Upper lobe of left lung (tissue), 6 donors: ENCODE measurements around the gene LPGAT1. TPM values are rescaled to one million over a fixed set of nuclear protein-coding genes. Genes with fewer than 3 reads are reported as not detected.

Experiments
- ATAC-seq, 2 donors: fragments of 200-7000 bp; cut with Tn5 transposase; one replicate each; pipeline ENCODE4 v1.9.1; 2022; ENCODE audit warnings: mild to moderate bottlenecking in 2 of 2, moderate library complexity in 2 of 2; ENCODE audit not compliant: low FRiP score in 2 of 2
- DNase-seq, 2 donors: peaks; one replicate each; pipeline ENCODE4 v3.0.0-alpha.2; 2019 to 2020
- H3K27ac ChIP-seq, 4 donors: fragments of 200-600 bp; sonication (generic); one replicate each; pipeline ENCODE4 v1.5.1; 2016 to 2019
- H3K27me3 ChIP-seq, 4 donors: fragments of 200-600 bp; sonication (generic); one replicate each; pipeline ENCODE4 v1.5.1; 2017 to 2019
- H3K36me3 ChIP-seq, 4 donors: fragments of 200-600 bp; sonication (generic); one replicate each; pipeline ENCODE4 v1.5.1; 2016 to 2019
- H3K4me1 ChIP-seq, 4 donors: fragments of 200-600 bp; sonication (generic); one replicate each; pipeline ENCODE4 v1.5.1; 2018 to 2019
- H3K4me3 ChIP-seq, 4 donors: fragments of 200-600 bp; sonication (generic); one replicate each; pipeline ENCODE4 v1.5.1; 2017 to 2019; ENCODE audit warnings: mild to moderate bottlenecking in 2 of 4, moderate library complexity in 1 of 4
- H3K9me3 ChIP-seq, 4 donors: fragments of 200-600 bp; sonication (generic); one replicate each; pipeline ENCODE4 v1.5.1; 2018 to 2019
- EP300 ChIP-seq, 4 donors: sonication (generic); formaldehyde crosslinking; IDR thresholded peaks; one replicate each; pipeline ENCODE4 v1.5.1; 2017; ENCODE audit warnings: antibody characterized with exemption in 4 of 4, control low read depth in 2 of 4
- POLR2A ChIP-seq, 4 donors: fragments of 450-650 bp; IDR thresholded peaks; one replicate each; pipeline ENCODE4 v1.5.1; 2016 to 2017; ENCODE audit warnings: antibody characterized with exemption in 4 of 4, mild to moderate bottlenecking in 2 of 4
- POLR2AphosphoS5 ChIP-seq, 2 donors: sonication (generic); formaldehyde crosslinking; IDR thresholded peaks; one replicate each; pipeline ENCODE4 v1.5.1; 2017; ENCODE audit warnings: antibody characterized with exemption in 2 of 2
- WGBS, 2 donors: methylation state at CpG; one replicate each; pipeline ENCODE4 v1.1.5; 2017 to 2018; 5-methylcytosine and 5-hydroxymethylcytosine counted together
- total RNA-seq, 6 donors: library from RNA; depleted of rRNA in 4 of 6; stranded (reverse); fragments of >200 nt in 4 of 6; gene quantifications; one replicate each; pipeline versions ENCODE4 v1.1.0 to v1.2.1, GENCODE V29; 2016 to 2021
- TF ChIP-seq, protein P1 (sequence below), 6 experiments: fragments of 450-650 bp in 4 of 6; fragments of 200-600 bp in 2 of 6; sonication (generic) in 2 of 6; IDR thresholded peaks; one replicate each; pipeline ENCODE4 v1.5.1; 2016 to 2019; ENCODE audit warnings: antibody characterized with exemption in 6 of 6
- donor health status: DM: no; HTN: no; CAD: no; lungs with moderate emphysema.
- donor health status: DM: no; HTN: yes; CAD: no; lungs with severe emphysema.

Gene LPGAT1
- total RNA-seq, 6 donors from 2014 or later, result 21.0 to 47.8 (median 33.1) TPM

DNA sequence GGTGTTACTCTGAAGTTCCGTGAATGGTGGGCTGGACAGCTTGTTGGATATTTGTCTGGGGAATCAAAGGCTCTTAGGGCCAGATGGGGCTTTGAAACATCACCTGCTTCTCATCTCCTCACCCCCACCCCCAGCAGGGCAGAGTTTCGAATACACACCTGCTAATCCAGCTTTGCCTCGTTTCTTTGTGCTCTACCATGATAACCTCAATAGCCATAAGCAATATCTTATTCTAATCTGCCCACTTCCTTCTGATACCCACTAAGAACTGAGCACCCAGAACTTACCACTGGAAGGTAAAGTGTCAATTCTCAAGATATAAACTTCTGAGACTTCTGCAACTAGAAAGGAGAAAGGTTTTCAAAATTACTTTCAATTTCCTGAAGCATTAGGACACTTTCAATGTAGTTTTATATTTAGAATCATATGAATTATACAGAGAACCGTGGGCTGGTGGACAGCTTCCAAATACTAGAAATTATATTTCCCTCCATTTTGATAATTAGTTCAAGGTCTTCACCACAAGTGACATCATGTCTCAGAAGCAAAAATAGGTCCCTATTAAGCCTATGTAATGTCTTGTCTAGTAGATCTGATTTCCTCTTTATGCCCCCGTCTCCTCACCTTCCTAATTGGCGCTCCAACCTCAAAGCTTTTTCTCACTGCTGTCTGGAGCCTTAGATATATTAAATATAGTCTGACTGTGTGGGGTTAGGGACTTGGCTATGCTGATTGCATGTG lies 90.7 kb downstream of the LPGAT1 start:
- ATAC-seq, result no peak
- H3K36me3 ChIP-seq, result no peaks in the 10 kb centered on the region
- DNase-seq, result no peak
- H3K27me3 ChIP-seq, result no peaks in the 10 kb centered on the region
- no peaks in the 10 kb centered on the region for H3K9me3 ChIP-seq
- H3K27ac ChIP-seq, result no peak overlapping the region
- no peak overlapping the region for H3K4me3 ChIP-seq
- TF ChIP-seq EP300 (IDR thresholded peaks at IDR 0.05) (no peak), POLR2AphosphoS5 (IDR thresholded peaks at IDR 0.05) (no peak), POLR2A (IDR thresholded peaks at IDR 0.05) (no peak)
- 59% methylated on average over 5 to 6 of the region's 6 CpGs for WGBS, 2 donors
- peaks cover 0 to 3% (median 0%) of the 10 kb centered on the region in 4 donors for H3K4me1 ChIP-seq

DNA sequence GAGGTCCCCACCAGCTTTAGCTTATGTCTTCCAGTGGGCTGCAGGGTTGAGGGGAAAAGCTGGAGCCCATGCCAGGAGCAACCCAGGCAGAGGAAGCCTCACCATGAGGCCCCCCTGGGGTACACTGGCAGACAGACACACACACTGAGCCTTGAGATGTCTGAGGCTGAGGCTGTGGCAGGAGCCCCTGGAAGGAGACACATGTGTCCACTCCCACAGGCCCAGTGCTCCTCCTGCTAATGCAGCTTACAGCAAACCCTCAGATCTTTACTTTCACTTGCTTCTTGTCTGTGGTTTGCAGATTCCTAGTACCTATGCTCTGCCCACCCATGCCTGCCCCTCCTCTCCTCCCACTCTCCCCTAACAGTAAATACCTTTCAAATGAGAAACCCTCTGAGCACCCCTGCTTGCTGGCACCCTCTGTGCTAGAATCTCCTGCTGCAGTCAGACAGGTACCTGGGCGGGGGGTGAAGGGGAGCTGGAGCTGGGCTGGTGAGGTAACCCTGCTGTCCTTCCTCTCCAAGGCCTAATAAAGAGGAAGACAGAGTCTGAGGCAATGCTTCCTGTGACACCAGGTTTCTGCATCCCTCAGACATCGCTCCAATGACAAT lies 91.8 kb downstream of the LPGAT1 start:
- peak overlapping the region in 1 of 4 donors; percentile 49 for H3K27ac ChIP-seq
- ATAC-seq, result no peak
- no peaks in the 10 kb centered on the region for H3K9me3 ChIP-seq
- 53 to 55% methylated on average over 2 of the region's 2 CpGs for WGBS, 2 donors
- no peaks in the 10 kb centered on the region for H3K27me3 ChIP-seq
- H3K4me1 ChIP-seq, result peaks cover 0 to 4% (median 0%) of the 10 kb centered on the region in 4 donors
- no peak overlapping the region for H3K4me3 ChIP-seq
- TF ChIP-seq POLR2A (IDR thresholded peaks at IDR 0.05) (no peak), POLR2AphosphoS5 (IDR thresholded peaks at IDR 0.05) (no peak), EP300 (IDR thresholded peaks at IDR 0.05) (no peak)
- TF ChIP-seq, protein P1, sequence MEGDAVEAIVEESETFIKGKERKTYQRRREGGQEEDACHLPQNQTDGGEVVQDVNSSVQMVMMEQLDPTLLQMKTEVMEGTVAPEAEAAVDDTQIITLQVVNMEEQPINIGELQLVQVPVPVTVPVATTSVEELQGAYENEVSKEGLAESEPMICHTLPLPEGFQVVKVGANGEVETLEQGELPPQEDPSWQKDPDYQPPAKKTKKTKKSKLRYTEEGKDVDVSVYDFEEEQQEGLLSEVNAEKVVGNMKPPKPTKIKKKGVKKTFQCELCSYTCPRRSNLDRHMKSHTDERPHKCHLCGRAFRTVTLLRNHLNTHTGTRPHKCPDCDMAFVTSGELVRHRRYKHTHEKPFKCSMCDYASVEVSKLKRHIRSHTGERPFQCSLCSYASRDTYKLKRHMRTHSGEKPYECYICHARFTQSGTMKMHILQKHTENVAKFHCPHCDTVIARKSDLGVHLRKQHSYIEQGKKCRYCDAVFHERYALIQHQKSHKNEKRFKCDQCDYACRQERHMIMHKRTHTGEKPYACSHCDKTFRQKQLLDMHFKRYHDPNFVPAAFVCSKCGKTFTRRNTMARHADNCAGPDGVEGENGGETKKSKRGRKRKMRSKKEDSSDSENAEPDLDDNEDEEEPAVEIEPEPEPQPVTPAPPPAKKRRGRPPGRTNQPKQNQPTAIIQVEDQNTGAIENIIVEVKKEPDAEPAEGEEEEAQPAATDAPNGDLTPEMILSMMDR (IDR thresholded peaks at IDR 0.05), result no peak
- peak in 1 of 2 donors; percentile 45 for DNase-seq
- no peaks in the 10 kb centered on the region for H3K36me3 ChIP-seq

DNA sequence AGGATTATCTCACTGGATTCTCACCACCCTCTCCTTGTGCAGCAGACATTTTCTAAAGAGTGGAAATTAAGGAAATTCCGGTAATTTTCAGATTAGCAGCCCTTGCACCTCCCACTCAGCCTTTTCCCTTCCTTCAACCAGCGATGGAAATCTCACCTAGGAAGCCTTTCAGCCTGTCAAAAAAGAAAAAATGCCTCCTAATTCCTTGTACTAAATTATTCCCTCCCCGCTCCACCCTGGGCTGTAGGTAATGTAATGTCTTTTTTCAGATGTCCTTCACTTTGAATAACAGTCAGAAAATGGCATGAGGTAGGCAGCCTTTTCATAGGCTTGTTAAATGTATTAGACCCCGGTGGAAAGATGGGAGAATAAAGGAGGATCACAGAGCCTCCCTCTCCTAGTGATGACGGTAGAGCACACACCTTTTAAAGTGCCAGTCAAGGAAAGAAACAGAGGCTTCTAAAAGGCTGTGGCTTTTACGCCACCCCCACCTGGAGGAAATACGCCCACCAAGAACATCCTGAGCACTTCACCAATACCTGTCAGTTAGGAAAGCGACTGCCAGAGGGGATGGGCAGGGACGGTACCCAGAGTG lies 92.4 kb downstream of the LPGAT1 start:
- DNase-seq (no peak), ATAC-seq (no peak)
- 78 to 87% methylated on average over 9 of the region's 9 CpGs for WGBS, 2 donors

DNA sequence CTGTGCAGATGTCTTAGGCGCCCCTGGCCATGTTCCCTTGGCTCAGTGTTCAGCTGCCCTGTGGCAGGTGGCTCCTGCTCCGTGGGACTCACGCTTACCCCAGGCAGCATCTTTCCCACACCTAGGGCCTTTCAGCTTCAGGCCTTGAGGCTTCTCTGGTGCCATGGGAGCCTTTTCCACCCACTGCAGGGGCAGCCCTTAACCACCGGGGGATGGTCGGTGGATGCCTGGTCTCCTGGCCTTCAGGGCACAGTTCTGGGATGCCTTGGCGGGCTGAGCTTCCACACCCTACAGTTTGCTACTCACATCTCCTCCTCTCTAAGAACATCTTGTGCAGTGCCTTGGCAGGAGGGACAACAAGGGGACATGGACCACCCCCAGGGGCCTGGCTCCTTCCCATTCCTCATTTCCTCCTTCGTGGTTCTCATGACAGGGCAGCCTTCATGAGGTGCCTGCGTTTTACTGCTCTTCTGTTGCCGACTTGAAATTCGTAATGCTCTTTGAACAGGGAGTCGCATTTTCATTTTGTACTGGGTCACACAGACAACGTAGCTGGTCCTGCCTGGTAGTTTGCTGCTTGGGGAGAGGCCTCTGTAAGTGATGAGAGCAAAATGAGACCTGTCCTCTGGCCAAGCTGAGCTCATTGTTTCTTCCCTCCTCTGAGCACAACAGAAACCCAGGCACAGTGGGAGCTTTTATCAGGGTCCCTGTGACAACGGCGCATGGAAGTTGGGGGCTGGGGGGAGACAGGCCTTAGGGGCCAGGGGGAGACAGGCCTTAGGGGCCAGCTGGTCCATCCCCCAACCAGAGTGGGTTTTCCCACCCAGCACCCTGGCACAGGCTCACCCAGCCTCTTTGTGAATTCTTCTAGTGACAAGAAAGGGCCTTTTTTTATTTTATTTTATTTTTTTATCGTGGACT lies 93.2 kb downstream of the LPGAT1 start:
- Histone ChIP-seq H3K27ac (no peak overlapping the region), H3K36me3 (no peaks in the 10 kb centered on the region), H3K9me3 (no peaks in the 10 kb centered on the region), H3K27me3 (no peaks in the 10 kb centered on the region), H3K4me1 (peaks cover 0 to 4% (median 0%) of the 10 kb centered on the region in 4 donors), H3K4me3 (no peak overlapping the region)
- ATAC-seq (no peak), DNase-seq (peak in 1 of 2 donors; percentile 2)
- WGBS, 2 donors, result 91 to 92% methylated on average over 15 of the region's 15 CpGs
- TF ChIP-seq POLR2A (IDR thresholded peaks at IDR 0.05) (no peak), POLR2AphosphoS5 (IDR thresholded peaks at IDR 0.05) (no peak), EP300 (IDR thresholded peaks at IDR 0.05) (no peak)
- TF ChIP-seq, protein P1 (IDR thresholded peaks at IDR 0.05), result no peak

More for the DNA sequence above, 92.4 kb downstream of the LPGAT1 start:
- TF ChIP-seq, protein P1 (IDR thresholded peaks at IDR 0.05), result no peak
- TF ChIP-seq POLR2A (IDR thresholded peaks at IDR 0.05) (no peak), POLR2AphosphoS5 (IDR thresholded peaks at IDR 0.05) (no peak), EP300 (IDR thresholded peaks at IDR 0.05) (no peak)
- no peaks in the 10 kb centered on the region for H3K36me3 ChIP-seq
- H3K27ac ChIP-seq, result no peak overlapping the region
- H3K4me1 ChIP-seq, result peaks cover 0 to 4% (median 0%) of the 10 kb centered on the region in 4 donors
- no peaks in the 10 kb centered on the region for H3K9me3 ChIP-seq
- H3K4me3 ChIP-seq, result no peak overlapping the region
- no peaks in the 10 kb centered on the region for H3K27me3 ChIP-seq
